BE2C (cell line): ENCODE data around the gene SETDB2.

Experiments used
- DNase-seq: peaks from one replicate; pipeline ENCODE4 v3.0.0-alpha.2; 2020
- H3K27me3 ChIP-seq: fragments of 250-450 bp; sonication (Bioruptor Pico); 2 replicates; pipeline ENCODE4 v1.5.1; 2020; ENCODE audit warnings: mild to moderate bottlenecking
- H3K36me3 ChIP-seq: fragments of 250-450 bp; sonication (Bioruptor Pico); 2 replicates; pipeline ENCODE4 v1.5.1; 2020; ENCODE audit warnings: mild to moderate bottlenecking
- H3K4me1 ChIP-seq: fragments of 250-450 bp; sonication (Bioruptor Pico); 2 replicates; pipeline ENCODE4 v1.5.1; 2020
- H3K4me3 ChIP-seq: 2 replicates; pipeline ENCODE4 v1.5.1; 2011; ENCODE audit warnings: low read depth, low read length
- H3K9me3 ChIP-seq: fragments of 250-450 bp; sonication (Bioruptor Pico); 2 replicates; pipeline ENCODE4 v1.5.1; 2020
- CTCF ChIP-seq: IDR thresholded peaks from 2 replicates; pipeline ENCODE4 v1.5.1; 2012; ENCODE audit warnings: mild to moderate bottlenecking, low read depth, low read length

Gene SETDB2

GRCh38 chr13:49503951-49504350 is 59.9 kb downstream of the SETDB2 start:
- H3K36me3 ChIP-seq: no peaks in the 10 kb centered on the region
- no peak overlapping the region for H3K4me3 ChIP-seq
- DNase-seq: no peak
- no peaks in the 10 kb centered on the region for H3K4me1 ChIP-seq
- TF ChIP-seq CTCF: no peak
- 0 out of 2 replicates have a peak, but pooled peaks cover 3% of the 10 kb centered on the region for H3K9me3 ChIP-seq
- H3K27me3 ChIP-seq: no peaks in the 10 kb centered on the region

- Histone ChIP-seq H3K4me1 (no peaks in the 10 kb centered on the region), H3K9me3 (no peaks in the 10 kb centered on the region), H3K36me3 (no peaks in the 10 kb centered on the region), H3K27me3 (no peaks in the 10 kb centered on the region), H3K4me3 (no peak overlapping the region)
- no peak for DNase-seq
- TF ChIP-seq CTCF: no peak
Observed at GRCh38 chr13:49512578-49512977, 68.5 kb downstream of the SETDB2 start.

GRCh38 chr13:49516467-49516866 is 72.4 kb downstream of the SETDB2 start:
- Histone ChIP-seq H3K36me3 (no peaks in the 10 kb centered on the region), H3K4me1 (no peaks in the 10 kb centered on the region), H3K4me3 (no peak overlapping the region), H3K27me3 (no peaks in the 10 kb centered on the region), H3K9me3 (no peaks in the 10 kb centered on the region)
- no peak for DNase-seq
- TF ChIP-seq CTCF: no peak

GRCh38 chr13:49517461-49517860 is 73.4 kb downstream of the SETDB2 start:
- Histone ChIP-seq H3K4me3 (no peak overlapping the region), H3K36me3 (no peaks in the 10 kb centered on the region), H3K9me3 (no peaks in the 10 kb centered on the region), H3K27me3 (no peaks in the 10 kb centered on the region), H3K4me1 (no peaks in the 10 kb centered on the region)
- TF ChIP-seq CTCF: peak; percentile 78
- DNase-seq: peak; percentile 50

GRCh38 chr13:49521224-49521623 is 77.2 kb downstream of the SETDB2 start:
- DNase-seq: no peak
- Histone ChIP-seq H3K4me1 (no peaks in the 10 kb centered on the region), H3K27me3 (no peaks in the 10 kb centered on the region), H3K9me3 (no peaks in the 10 kb centered on the region), H3K36me3 (no peaks in the 10 kb centered on the region), H3K4me3 (no peak overlapping the region)
- no peak for TF ChIP-seq CTCF

- Histone ChIP-seq H3K27me3 (no peaks in the 10 kb centered on the region), H3K9me3 (no peaks in the 10 kb centered on the region), H3K36me3 (no peaks in the 10 kb centered on the region), H3K4me1 (no peaks in the 10 kb centered on the region), H3K4me3 (no peak overlapping the region)
- no peak for DNase-seq
- no peak for TF ChIP-seq CTCF
Observed at GRCh38 chr13:49524740-49525501, 80.8 kb downstream of the SETDB2 start.
